ENCODE results near the gene COL21A1. TPM values are rescaled to one million over a fixed set of nuclear protein-coding genes. Genes with fewer than 3 reads are reported as not detected.

Gene COL21A1
- total RNA-seq, 4 donors from 2014 or later: 2.4 to 135 (median 18.4) TPM

GRCh38 chr6:56048601-56049000 lies 198.8 kb downstream of the COL21A1 start:
- H3K36me3 ChIP-seq: no peaks in the 10 kb centered on the region
- no peak overlapping the region for H3K27ac ChIP-seq
- no peak overlapping the region for H3K4me3 ChIP-seq
- no peaks in the 10 kb centered on the region for H3K27me3 ChIP-seq
- no peak for DNase-seq
- TF ChIP-seq POLR2A (IDR thresholded peaks at IDR 0.05): no peak
- TF ChIP-seq, protein P1, sequence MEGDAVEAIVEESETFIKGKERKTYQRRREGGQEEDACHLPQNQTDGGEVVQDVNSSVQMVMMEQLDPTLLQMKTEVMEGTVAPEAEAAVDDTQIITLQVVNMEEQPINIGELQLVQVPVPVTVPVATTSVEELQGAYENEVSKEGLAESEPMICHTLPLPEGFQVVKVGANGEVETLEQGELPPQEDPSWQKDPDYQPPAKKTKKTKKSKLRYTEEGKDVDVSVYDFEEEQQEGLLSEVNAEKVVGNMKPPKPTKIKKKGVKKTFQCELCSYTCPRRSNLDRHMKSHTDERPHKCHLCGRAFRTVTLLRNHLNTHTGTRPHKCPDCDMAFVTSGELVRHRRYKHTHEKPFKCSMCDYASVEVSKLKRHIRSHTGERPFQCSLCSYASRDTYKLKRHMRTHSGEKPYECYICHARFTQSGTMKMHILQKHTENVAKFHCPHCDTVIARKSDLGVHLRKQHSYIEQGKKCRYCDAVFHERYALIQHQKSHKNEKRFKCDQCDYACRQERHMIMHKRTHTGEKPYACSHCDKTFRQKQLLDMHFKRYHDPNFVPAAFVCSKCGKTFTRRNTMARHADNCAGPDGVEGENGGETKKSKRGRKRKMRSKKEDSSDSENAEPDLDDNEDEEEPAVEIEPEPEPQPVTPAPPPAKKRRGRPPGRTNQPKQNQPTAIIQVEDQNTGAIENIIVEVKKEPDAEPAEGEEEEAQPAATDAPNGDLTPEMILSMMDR (IDR thresholded peaks at IDR 0.05): no peak
- no peaks in the 10 kb centered on the region for H3K4me1 ChIP-seq
- no peaks in the 10 kb centered on the region for H3K9me3 ChIP-seq
- intact Hi-C loops (cut with DNase I; ENCODE audit: low total_unique reads): no loop called here

DNA sequence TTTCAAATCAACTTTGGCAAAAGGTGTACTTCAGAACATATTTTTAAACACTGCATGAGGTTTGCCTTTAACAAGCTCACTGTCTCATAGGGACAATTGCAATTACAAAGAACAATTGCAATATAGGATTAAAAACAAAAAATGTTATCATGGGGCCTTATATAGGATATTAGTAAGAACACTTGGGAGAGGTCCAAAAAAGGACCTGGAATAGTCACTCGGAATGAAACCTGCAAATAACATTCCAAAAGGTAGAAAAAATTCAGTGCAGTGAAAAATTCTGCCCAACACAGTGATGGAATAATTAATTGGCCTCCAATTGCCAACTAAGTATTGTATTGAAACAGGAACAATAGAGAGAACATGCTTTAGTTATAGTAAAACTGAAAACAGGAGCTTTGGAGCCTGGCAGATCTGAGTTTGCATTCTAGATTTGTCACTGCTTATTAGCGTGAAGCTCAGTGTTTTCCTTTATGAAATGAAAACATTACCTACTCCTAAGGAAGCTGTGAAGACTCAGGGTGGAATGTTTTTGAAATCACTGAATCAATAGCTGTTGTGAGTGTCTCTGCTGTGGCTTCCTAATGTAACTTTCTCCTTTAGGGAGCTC lies 199.3 kb downstream of the COL21A1 start:
- DNase-seq: no peak
- Histone ChIP-seq H3K27ac (no peak overlapping the region), H3K4me1 (no peaks in the 10 kb centered on the region), H3K27me3 (no peaks in the 10 kb centered on the region), H3K9me3 (no peaks in the 10 kb centered on the region), H3K36me3 (no peaks in the 10 kb centered on the region), H3K4me3 (no peak overlapping the region)
- TF ChIP-seq POLR2A (IDR thresholded peaks at IDR 0.05): no peak
- TF ChIP-seq, protein P1 (IDR thresholded peaks at IDR 0.05): no peak
- intact Hi-C loops (cut with DNase I; ENCODE audit: low total_unique reads): no loop called here

- DNase-seq: no peak
- Histone ChIP-seq H3K4me3 (no peak overlapping the region), H3K27me3 (no peaks in the 10 kb centered on the region), H3K9me3 (no peaks in the 10 kb centered on the region), H3K27ac (no peak overlapping the region), H3K36me3 (no peaks in the 10 kb centered on the region), H3K4me1 (no peaks in the 10 kb centered on the region)
- TF ChIP-seq, protein P1 (IDR thresholded peaks at IDR 0.05): no peak
- no peak for TF ChIP-seq POLR2A (IDR thresholded peaks at IDR 0.05)
- intact Hi-C loops (cut with DNase I; ENCODE audit: low total_unique reads): no loop called here
Observed at GRCh38 chr6:56046576-56046975, 200.8 kb downstream of the COL21A1 start.

- no peaks in the 10 kb centered on the region for H3K9me3 ChIP-seq
- intact Hi-C loops (cut with DNase I; ENCODE audit: low total_unique reads): no loop called here
- H3K27me3 ChIP-seq: no peaks in the 10 kb centered on the region
- H3K27ac ChIP-seq: no peak overlapping the region
- no peaks in the 10 kb centered on the region for H3K4me1 ChIP-seq
- H3K36me3 ChIP-seq: no peaks in the 10 kb centered on the region
- DNase-seq: no peak
- no peak for TF ChIP-seq POLR2A (IDR thresholded peaks at IDR 0.05)
- TF ChIP-seq, protein P1 (IDR thresholded peaks at IDR 0.05): no peak
- H3K4me3 ChIP-seq: no peak overlapping the region
Observed at GRCh38 chr6:56043761-56044160, 203.6 kb downstream of the COL21A1 start.

DNA sequence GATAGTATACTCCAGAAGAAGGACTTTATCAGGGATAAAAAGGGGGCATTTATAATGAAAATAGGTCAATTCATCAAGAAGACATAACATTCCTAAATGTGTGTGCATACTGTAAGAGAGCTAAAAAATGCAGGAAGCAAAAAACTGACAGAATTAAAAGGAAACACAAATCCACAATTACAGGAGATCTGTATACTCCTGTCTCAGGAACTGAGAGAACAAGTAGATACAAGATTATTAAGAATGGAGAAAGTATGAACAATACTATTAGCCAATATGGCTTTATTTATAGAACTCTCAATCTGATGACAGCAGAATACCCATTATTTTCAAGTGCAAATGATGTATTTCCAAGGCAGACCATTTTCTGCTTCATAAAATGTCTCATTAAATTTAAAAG lies 204.3 kb downstream of the COL21A1 start:
- H3K9me3 ChIP-seq: no peaks in the 10 kb centered on the region
- no peak overlapping the region for H3K4me3 ChIP-seq
- no peaks in the 10 kb centered on the region for H3K27me3 ChIP-seq
- H3K27ac ChIP-seq: no peak overlapping the region
- no peak for DNase-seq
- no peaks in the 10 kb centered on the region for H3K4me1 ChIP-seq
- intact Hi-C loops (cut with DNase I; ENCODE audit: low total_unique reads): no loop called here
- TF ChIP-seq POLR2A (IDR thresholded peaks at IDR 0.05): no peak
- TF ChIP-seq, protein P1 (IDR thresholded peaks at IDR 0.05): no peak
- no peaks in the 10 kb centered on the region for H3K36me3 ChIP-seq

Data from uterus (tissue), 4 donors.